ENCODE data around the gene IGFLR1. TPM values are rescaled to one million over a fixed set of nuclear protein-coding genes. Genes with fewer than 3 reads are reported as not detected.

IGFLR1 gene
- total and polyA plus RNA-seq, 12 donors, result 4.9 to 35.3 (median 14.7) TPM

- no peaks in the 10 kb centered on the region for H3K27me3 ChIP-seq
- DNase-seq, result no peak
- H3K36me3 ChIP-seq (replicated peaks in 1 of 2), result no peaks in the 10 kb centered on the region
- intact Hi-C loops (cut with DNase I), result loop anchor here in 1 of 2 donors (10.0 kb wide), 1 partner anchor 168 kb away; the partner anchor contains the start of gene TMEM147
- TF ChIP-seq POLR2A (IDR thresholded peaks at IDR 0.05), result no peak
- TF ChIP-seq, protein P1, sequence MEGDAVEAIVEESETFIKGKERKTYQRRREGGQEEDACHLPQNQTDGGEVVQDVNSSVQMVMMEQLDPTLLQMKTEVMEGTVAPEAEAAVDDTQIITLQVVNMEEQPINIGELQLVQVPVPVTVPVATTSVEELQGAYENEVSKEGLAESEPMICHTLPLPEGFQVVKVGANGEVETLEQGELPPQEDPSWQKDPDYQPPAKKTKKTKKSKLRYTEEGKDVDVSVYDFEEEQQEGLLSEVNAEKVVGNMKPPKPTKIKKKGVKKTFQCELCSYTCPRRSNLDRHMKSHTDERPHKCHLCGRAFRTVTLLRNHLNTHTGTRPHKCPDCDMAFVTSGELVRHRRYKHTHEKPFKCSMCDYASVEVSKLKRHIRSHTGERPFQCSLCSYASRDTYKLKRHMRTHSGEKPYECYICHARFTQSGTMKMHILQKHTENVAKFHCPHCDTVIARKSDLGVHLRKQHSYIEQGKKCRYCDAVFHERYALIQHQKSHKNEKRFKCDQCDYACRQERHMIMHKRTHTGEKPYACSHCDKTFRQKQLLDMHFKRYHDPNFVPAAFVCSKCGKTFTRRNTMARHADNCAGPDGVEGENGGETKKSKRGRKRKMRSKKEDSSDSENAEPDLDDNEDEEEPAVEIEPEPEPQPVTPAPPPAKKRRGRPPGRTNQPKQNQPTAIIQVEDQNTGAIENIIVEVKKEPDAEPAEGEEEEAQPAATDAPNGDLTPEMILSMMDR (IDR thresholded peaks at IDR 0.05), result no peak
- no peaks in the 10 kb centered on the region for H3K9me3 ChIP-seq (replicated peaks in 1 of 3)
- H3K4me3 ChIP-seq, result no peak overlapping the region
- WGBS, 4 donors, result 54 to 71% (median 67%) methylated on average over 11 of the region's 11 CpGs
- peaks cover 10 to 11% of the 10 kb centered on the region in 2 donors for H3K4me1 ChIP-seq (replicated peaks in 1 of 2)
- H3K27ac ChIP-seq, result no peak overlapping the region
Measured at GRCh38 chr19:35712567-35713505, 29.4 kb downstream of the IGFLR1 start.

DNA sequence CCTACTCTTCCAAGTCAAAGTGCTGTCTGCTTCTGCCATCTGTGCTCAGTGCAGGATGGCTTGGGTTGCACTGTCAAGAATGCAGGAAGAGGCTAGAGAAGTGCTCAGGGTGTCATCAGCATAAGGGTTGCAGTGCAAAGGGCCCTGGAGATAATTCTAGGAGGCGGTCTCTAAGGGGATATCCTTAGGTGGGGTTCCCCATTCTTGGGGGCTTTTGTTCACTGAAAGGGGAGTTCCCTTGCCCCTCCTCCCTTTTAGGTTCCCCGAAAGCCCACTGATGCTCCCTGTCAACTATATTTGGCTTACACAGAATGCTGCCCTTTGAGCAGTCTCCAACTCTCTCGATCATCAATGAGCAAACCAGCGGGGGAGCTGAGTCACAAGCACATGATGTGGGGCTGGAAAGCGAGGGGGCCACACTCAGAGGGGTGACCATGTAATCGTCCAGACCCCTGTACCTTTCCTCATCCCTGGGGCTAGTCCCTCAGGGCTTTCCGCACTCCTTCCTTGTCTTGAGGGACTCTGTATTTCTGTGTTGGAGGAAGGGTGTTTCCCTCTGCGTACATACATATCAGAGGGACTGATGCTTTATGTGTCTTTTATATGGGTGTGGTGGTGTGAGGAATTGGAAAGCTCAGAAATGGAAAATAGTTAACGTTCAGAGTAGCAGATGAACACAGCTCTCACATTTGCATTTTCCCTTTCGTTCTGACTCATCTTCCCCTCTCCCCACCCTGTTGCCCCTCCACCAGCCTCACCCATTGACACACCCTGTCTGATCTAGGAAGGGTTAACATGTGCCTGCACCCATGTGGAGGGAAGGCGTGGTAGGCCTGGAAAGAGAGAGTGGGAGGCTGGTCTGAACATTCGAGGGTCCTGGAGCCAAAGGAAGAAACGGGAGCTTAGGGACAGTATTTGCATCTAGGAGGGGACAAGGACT is 31.2 kb downstream of the IGFLR1 start:
- Histone ChIP-seq H3K9me3 (replicated peaks in 1 of 3) (no peaks in the 10 kb centered on the region), H3K27me3 (no peaks in the 10 kb centered on the region), H3K27ac (no peak overlapping the region), H3K4me3 (no peak overlapping the region), H3K4me1 (replicated peaks in 1 of 2) (peaks cover 4 to 6% of the 10 kb centered on the region in 2 donors), H3K36me3 (replicated peaks in 1 of 2) (no peaks in the 10 kb centered on the region)
- WGBS, 4 donors, result 54 to 63% (median 56%) methylated on average over 12 to 13 of the region's 13 CpGs
- TF ChIP-seq, protein P1 (IDR thresholded peaks at IDR 0.05), result no peak
- TF ChIP-seq POLR2A (IDR thresholded peaks at IDR 0.05), result no peak
- DNase-seq, result no peak
- intact Hi-C loops (cut with DNase I), result loop anchor here in 1 of 2 donors (10.0 kb wide), 1 partner anchor 166 kb away; the partner anchor contains the start of gene TMEM147

GRCh38 chr19:35708391-35708790 is 33.9 kb downstream of the IGFLR1 start:
- Histone ChIP-seq H3K27me3 (no peaks in the 10 kb centered on the region), H3K4me3 (no peak overlapping the region), H3K36me3 (replicated peaks in 1 of 2) (no peaks in the 10 kb centered on the region), H3K9me3 (replicated peaks in 1 of 3) (no peaks in the 10 kb centered on the region), H3K4me1 (replicated peaks in 1 of 2) (no peaks in the 10 kb centered on the region), H3K27ac (no peak overlapping the region)
- intact Hi-C loops (cut with DNase I), result loop anchor here in 1 of 2 donors (10.0 kb wide), 1 partner anchor 106 kb away; the partner anchor contains the start of gene PRODH2
- TF ChIP-seq POLR2A (IDR thresholded peaks at IDR 0.05), result no peak
- DNase-seq, result no peak
- 63 to 100% (median 83%) methylated on average over 1 of the region's 1 CpG for WGBS, 4 donors

DNA sequence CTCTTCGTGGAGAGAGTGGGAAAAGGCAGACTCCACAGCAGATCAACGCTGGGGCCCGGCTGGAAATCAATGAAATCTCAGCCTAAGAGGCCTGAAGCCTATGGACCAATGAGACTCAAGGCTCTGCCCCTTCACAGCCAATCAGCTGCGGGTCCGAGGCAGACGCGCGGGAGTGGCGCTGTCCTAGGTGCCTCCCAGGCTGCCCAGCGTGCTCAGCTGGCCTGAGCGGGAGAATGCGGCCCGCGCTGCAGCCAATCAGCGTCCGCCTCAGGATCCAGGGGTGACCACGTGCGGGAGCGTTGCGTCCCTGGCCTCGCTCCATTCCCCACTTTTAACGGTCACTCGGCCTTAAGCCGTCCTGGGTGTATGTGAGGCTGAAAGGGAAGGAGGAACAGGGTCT is 38.0 kb downstream of the IGFLR1 start, which contains the start of gene ZBTB32:
Gene ZBTB32 (plus strand): TSS at position 341 of the 400 bp plus-strand sequence. CDS start 10,069 bp downstream, outside the sequence.
- 22 to 35% (median 23%) methylated on average over 5 to 24 of the region's 24 CpGs for WGBS, 4 donors
- intact Hi-C loops (cut with DNase I), result loop anchor here in 1 of 2 donors (10.0 kb wide), 1 partner anchor 111 kb away; the partner anchor contains the start of gene PRODH2
- Histone ChIP-seq H3K4me1 (replicated peaks in 1 of 2) (peaks cover 0 to 9% of the 10 kb centered on the region in 2 donors), H3K36me3 (replicated peaks in 1 of 2) (no peaks in the 10 kb centered on the region), H3K27me3 (no peaks in the 10 kb centered on the region), H3K27ac (no peak within 1 kb of the TSS), H3K4me3 (no peak within 1 kb of the TSS), H3K9me3 (replicated peaks in 1 of 3) (no peaks in the 10 kb centered on the region)
- peak in 3 of 7 donors; percentile 54 to 70 (median 55) for DNase-seq
- TF ChIP-seq POLR2A (IDR thresholded peaks at IDR 0.05), result no peak
- TF ChIP-seq, protein P1 (IDR thresholded peaks at IDR 0.05), result no peak

Data from adrenal gland (tissue), 12 donors.